ENCODE results near the gene ACP7.

The ACP7 gene

DNA sequence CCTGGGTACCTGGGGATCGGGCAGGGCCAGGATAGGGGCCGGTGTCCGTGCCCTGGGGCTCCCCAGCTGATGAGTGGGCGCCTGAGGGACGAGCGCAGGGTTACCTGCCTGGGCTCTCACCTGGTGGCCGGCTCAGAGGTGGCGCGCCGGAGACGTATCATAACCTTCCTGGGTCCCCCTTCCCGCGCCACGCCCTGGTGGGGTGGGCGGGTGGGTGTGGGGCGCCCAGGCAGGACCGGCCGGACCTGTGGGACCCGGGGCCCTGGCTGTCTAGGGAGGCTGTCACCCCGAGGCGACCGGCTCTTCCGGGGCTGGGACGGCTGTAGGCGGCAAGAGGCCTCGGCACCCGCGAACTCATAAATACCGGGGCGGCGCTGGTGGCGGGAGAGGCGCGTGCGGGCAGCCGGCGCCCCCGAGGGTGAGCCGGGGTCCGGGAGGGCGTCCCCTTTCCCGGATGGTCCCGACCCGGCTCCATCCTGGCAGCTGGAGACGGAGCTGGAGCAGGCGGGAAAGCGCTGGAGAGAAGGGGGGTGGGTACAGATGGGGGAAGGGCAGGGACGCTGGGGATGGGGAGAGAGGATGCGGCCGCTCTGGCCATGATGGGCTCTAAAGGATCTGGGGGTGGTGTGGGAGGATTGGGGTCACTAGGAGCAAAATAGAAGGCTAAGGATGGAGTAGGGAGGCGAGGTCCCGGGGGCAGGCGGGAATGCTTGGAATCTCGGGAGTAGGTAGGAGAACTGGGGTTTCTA lies at the start of gene ACP7:
ACP7 (plus strand) TSS at position 386 of the 749 bp plus-strand sequence. CDS start 902 bp downstream, outside the sequence.
- Histone ChIP-seq H3K36me3 (ENCODE audit: control insufficient read depth, insufficient read depth, low read length) (no peaks in the 10 kb centered on the region), H3K9me3 (ENCODE audit: control insufficient read depth, insufficient read depth, low read length) (no peaks in the 10 kb centered on the region), H3K4me3 (ENCODE audit: low read depth, low read length) (peak within 1 kb of the TSS; percentile 68), H3K27me3 (ENCODE audit: control insufficient read depth, insufficient read depth, low read length) (peaks cover 40% of the 10 kb centered on the region), H3K27ac (ENCODE audit: low read depth, low read length) (no peak within 1 kb of the TSS), H3K4me1 (ENCODE audit: control insufficient read depth, insufficient read depth, low read length) (peaks cover 12% of the 10 kb centered on the region), H3K9ac (ENCODE audit: low read depth, low read length) (no peak within 1 kb of the TSS)

GRCh38 chr19:39036581-39036980 lies 47.6 kb upstream of the ACP7 start:
- no peak overlapping the region for H3K9ac ChIP-seq (ENCODE audit: low read depth, low read length)

GRCh38 chr19:39037194-39037593 lies 47.0 kb upstream of the ACP7 start:
- no peaks in the 10 kb centered on the region for H3K9me3 ChIP-seq (ENCODE audit: control insufficient read depth, insufficient read depth, low read length)
- peaks cover 6% of the 10 kb centered on the region; the same call in 1 of the 2 replicates for H3K4me1 ChIP-seq (ENCODE audit: control insufficient read depth, insufficient read depth, low read length)
- H3K27ac ChIP-seq (ENCODE audit: low read depth, low read length): no peak overlapping the region
- no peaks in the 10 kb centered on the region for H3K27me3 ChIP-seq (ENCODE audit: control insufficient read depth, insufficient read depth, low read length)
- no peak overlapping the region for H3K9ac ChIP-seq (ENCODE audit: low read depth, low read length)
- no peak overlapping the region for H3K4me3 ChIP-seq (ENCODE audit: low read depth, low read length)
- no peaks in the 10 kb centered on the region for H3K36me3 ChIP-seq (ENCODE audit: control insufficient read depth, insufficient read depth, low read length)

More at GRCh38 chr19:39036581-39036980, 47.6 kb upstream of the ACP7 start:
- peaks cover 6% of the 10 kb centered on the region; the same call in 1 of the 2 replicates for H3K4me1 ChIP-seq (ENCODE audit: control insufficient read depth, insufficient read depth, low read length)
- no peaks in the 10 kb centered on the region for H3K36me3 ChIP-seq (ENCODE audit: control insufficient read depth, insufficient read depth, low read length)
- no peak overlapping the region for H3K27ac ChIP-seq (ENCODE audit: low read depth, low read length)
- no peaks in the 10 kb centered on the region for H3K27me3 ChIP-seq (ENCODE audit: control insufficient read depth, insufficient read depth, low read length)
- no peak overlapping the region for H3K4me3 ChIP-seq (ENCODE audit: low read depth, low read length)
- no peaks in the 10 kb centered on the region for H3K9me3 ChIP-seq (ENCODE audit: control insufficient read depth, insufficient read depth, low read length)

GRCh38 chr19:39038098-39038497 lies 46.1 kb upstream of the ACP7 start:
- 0 out of 2 replicates have a peak, but pooled peaks cover under 1% of the 10 kb centered on the region for H3K4me1 ChIP-seq (ENCODE audit: control insufficient read depth, insufficient read depth, low read length)
- H3K4me3 ChIP-seq (ENCODE audit: low read depth, low read length): no peak overlapping the region
- H3K36me3 ChIP-seq (ENCODE audit: control insufficient read depth, insufficient read depth, low read length): no peaks in the 10 kb centered on the region
- H3K27ac ChIP-seq (ENCODE audit: low read depth, low read length): no peak overlapping the region
- H3K27me3 ChIP-seq (ENCODE audit: control insufficient read depth, insufficient read depth, low read length): no peaks in the 10 kb centered on the region
- H3K9ac ChIP-seq (ENCODE audit: low read depth, low read length): no peak overlapping the region
- no peaks in the 10 kb centered on the region for H3K9me3 ChIP-seq (ENCODE audit: control insufficient read depth, insufficient read depth, low read length)

DNA sequence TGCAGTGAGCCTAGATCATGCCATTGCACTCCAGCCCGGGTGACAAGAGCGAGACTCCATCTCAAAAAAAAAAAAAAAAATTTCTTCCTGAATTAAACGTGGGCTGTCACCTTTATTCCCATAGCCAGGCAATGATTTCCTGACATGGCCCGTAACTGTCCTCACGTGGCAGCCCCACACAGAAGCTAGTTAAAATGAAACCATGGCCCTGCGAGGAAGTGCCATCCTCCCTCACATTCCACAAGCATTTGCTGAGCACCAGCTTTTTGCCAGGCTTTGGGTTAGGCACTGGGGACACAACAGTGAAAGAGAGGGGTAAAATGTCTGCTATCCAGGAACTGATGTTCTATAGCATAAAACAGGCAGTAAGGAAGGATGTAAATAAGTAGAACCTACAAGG lies 38.7 kb upstream of the ACP7 start:
- H3K27ac ChIP-seq (ENCODE audit: low read depth, low read length): no peak overlapping the region
- H3K4me3 ChIP-seq (ENCODE audit: low read depth, low read length): no peak overlapping the region
- H3K9me3 ChIP-seq (ENCODE audit: control insufficient read depth, insufficient read depth, low read length): peaks cover 10% of the 10 kb centered on the region; the same call in 1 of the 2 replicates

DNA sequence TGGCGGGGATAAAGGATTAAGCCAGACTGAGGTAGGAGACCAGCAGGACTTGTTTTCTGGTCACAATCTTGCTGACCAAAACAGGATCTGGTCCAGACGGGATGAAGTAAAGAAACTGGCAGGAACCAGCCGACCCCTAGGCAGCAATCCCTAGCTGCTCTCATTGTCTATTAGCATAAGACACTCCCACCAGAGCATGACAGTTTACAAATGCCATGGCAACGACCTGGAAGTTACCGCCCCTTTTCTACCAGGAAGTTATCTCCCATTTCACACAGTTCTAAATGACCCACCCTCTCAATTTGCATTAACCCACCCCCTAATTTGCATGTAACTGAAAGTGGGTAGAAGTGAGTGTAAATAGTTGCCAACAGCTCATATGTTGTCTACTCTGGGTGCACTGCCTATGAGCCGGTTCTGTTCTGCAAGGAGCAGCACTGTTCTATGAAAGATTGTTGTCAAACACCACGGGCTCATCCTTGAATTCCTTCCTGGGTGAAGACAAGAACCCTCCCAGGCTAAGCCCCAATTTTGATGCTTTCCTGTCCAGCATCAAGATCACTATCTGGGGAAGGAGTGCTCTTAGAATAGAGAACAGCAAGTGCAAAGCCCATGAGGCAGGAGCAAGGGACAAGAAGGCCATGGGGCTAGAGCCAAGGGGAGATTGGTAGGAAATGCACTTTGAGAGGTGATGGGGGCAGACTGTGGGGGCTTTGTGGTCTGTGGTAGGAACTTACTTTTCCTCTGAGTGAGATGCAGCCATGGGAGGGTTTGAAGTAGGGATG lies 37.9 kb upstream of the ACP7 start:
- no peak overlapping the region for H3K9ac ChIP-seq (ENCODE audit: low read depth, low read length)
- H3K4me1 ChIP-seq (ENCODE audit: control insufficient read depth, insufficient read depth, low read length): no peaks in the 10 kb centered on the region
- no peaks in the 10 kb centered on the region for H3K36me3 ChIP-seq (ENCODE audit: control insufficient read depth, insufficient read depth, low read length)
- H3K27ac ChIP-seq (ENCODE audit: low read depth, low read length): no peak overlapping the region
- no peaks in the 10 kb centered on the region for H3K27me3 ChIP-seq (ENCODE audit: control insufficient read depth, insufficient read depth, low read length)
- H3K4me3 ChIP-seq (ENCODE audit: low read depth, low read length): no peak overlapping the region
- peaks cover 10% of the 10 kb centered on the region; the same call in 1 of the 2 replicates for H3K9me3 ChIP-seq (ENCODE audit: control insufficient read depth, insufficient read depth, low read length)

More for the DNA sequence above, 38.7 kb upstream of the ACP7 start:
- no peak overlapping the region for H3K9ac ChIP-seq (ENCODE audit: low read depth, low read length)
- H3K36me3 ChIP-seq (ENCODE audit: control insufficient read depth, insufficient read depth, low read length): no peaks in the 10 kb centered on the region
- H3K4me1 ChIP-seq (ENCODE audit: control insufficient read depth, insufficient read depth, low read length): no peaks in the 10 kb centered on the region
- H3K27me3 ChIP-seq (ENCODE audit: control insufficient read depth, insufficient read depth, low read length): no peaks in the 10 kb centered on the region

- no peaks in the 10 kb centered on the region for H3K4me1 ChIP-seq (ENCODE audit: control insufficient read depth, insufficient read depth, low read length)
- H3K27me3 ChIP-seq (ENCODE audit: control insufficient read depth, insufficient read depth, low read length): no peaks in the 10 kb centered on the region
- H3K36me3 ChIP-seq (ENCODE audit: control insufficient read depth, insufficient read depth, low read length): no peaks in the 10 kb centered on the region
- H3K27ac ChIP-seq (ENCODE audit: low read depth, low read length): no peak overlapping the region
- H3K4me3 ChIP-seq (ENCODE audit: low read depth, low read length): no peak overlapping the region
- H3K9ac ChIP-seq (ENCODE audit: low read depth, low read length): no peak overlapping the region
- peaks cover 10% of the 10 kb centered on the region; the same call in 1 of the 2 replicates for H3K9me3 ChIP-seq (ENCODE audit: control insufficient read depth, insufficient read depth, low read length)
Observed at GRCh38 chr19:39047073-39047472, 37.1 kb upstream of the ACP7 start.

GRCh38 chr19:39052243-39052746 lies 31.9 kb upstream of the ACP7 start:
- no peaks in the 10 kb centered on the region for H3K4me1 ChIP-seq (ENCODE audit: control insufficient read depth, insufficient read depth, low read length)
- H3K27me3 ChIP-seq (ENCODE audit: control insufficient read depth, insufficient read depth, low read length): no peaks in the 10 kb centered on the region
- no peak overlapping the region for H3K9ac ChIP-seq (ENCODE audit: low read depth, low read length)
- H3K9me3 ChIP-seq (ENCODE audit: control insufficient read depth, insufficient read depth, low read length): no peaks in the 10 kb centered on the region
- no peak overlapping the region for H3K27ac ChIP-seq (ENCODE audit: low read depth, low read length)
- H3K36me3 ChIP-seq (ENCODE audit: control insufficient read depth, insufficient read depth, low read length): no peaks in the 10 kb centered on the region
- H3K4me3 ChIP-seq (ENCODE audit: low read depth, low read length): no peak overlapping the region

GRCh38 chr19:39052846-39053245 lies 31.3 kb upstream of the ACP7 start:
- H3K27ac ChIP-seq (ENCODE audit: low read depth, low read length): no peak overlapping the region
- no peak overlapping the region for H3K9ac ChIP-seq (ENCODE audit: low read depth, low read length)
- no peaks in the 10 kb centered on the region for H3K9me3 ChIP-seq (ENCODE audit: control insufficient read depth, insufficient read depth, low read length)
- no peaks in the 10 kb centered on the region for H3K4me1 ChIP-seq (ENCODE audit: control insufficient read depth, insufficient read depth, low read length)
- H3K36me3 ChIP-seq (ENCODE audit: control insufficient read depth, insufficient read depth, low read length): no peaks in the 10 kb centered on the region
- no peaks in the 10 kb centered on the region for H3K27me3 ChIP-seq (ENCODE audit: control insufficient read depth, insufficient read depth, low read length)
- no peak overlapping the region for H3K4me3 ChIP-seq (ENCODE audit: low read depth, low read length)

DNA sequence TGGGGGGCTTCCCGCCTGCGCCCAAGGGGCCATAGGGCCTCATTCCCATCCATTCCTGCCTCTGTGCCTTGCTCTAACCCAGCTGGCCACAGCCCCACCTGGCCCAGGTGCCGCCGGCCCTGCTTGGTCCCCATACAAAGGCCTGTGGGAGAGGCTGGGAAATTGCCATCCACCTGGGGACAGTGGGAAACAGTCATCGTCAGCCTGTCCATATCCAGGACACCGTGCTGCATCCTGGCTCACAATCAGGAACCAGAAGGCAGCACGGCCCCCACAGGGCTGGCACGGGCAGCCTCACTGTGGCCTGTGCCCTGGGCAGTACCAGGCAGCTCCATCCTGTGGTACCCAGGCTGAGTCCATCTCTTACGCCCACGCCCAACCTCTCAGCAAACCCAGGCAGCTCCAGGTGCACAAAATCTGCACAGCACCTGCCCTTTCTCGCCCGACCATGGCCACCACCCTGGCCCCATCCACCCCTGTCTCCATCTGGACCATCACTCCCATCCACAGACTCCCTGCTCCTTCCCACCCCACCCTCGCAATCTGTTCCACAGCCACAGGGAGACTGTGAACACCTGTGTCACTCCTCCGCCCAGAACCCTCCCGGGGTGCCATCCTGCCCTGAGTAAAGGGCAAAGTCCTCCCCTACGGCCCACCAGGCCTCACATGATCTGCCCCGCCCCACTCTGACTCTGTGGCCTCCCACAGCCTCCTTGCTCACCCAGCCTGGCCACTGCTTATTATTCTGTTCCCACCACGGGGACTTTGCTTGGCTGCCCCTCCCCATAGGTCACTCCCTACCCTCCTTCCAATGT lies 30.7 kb upstream of the ACP7 start:
- Histone ChIP-seq H3K27me3 (ENCODE audit: control insufficient read depth, insufficient read depth, low read length) (no peaks in the 10 kb centered on the region), H3K4me3 (ENCODE audit: low read depth, low read length) (no peak overlapping the region), H3K9me3 (ENCODE audit: control insufficient read depth, insufficient read depth, low read length) (no peaks in the 10 kb centered on the region), H3K9ac (ENCODE audit: low read depth, low read length) (no peak overlapping the region), H3K27ac (ENCODE audit: low read depth, low read length) (no peak overlapping the region), H3K36me3 (ENCODE audit: control insufficient read depth, insufficient read depth, low read length) (no peaks in the 10 kb centered on the region), H3K4me1 (ENCODE audit: control insufficient read depth, insufficient read depth, low read length) (no peaks in the 10 kb centered on the region)
